ENCODE measurements around the gene VGF.
A peak's percentile ranks its signal among the peaks of the same experiment; 100 is the strongest.
"Not testable (repeated sequence)": the region's sequence is repeated elsewhere in the genome, so short reads cannot be mapped to it uniquely, and the experiment has no call there.

VGF gene

DNA sequence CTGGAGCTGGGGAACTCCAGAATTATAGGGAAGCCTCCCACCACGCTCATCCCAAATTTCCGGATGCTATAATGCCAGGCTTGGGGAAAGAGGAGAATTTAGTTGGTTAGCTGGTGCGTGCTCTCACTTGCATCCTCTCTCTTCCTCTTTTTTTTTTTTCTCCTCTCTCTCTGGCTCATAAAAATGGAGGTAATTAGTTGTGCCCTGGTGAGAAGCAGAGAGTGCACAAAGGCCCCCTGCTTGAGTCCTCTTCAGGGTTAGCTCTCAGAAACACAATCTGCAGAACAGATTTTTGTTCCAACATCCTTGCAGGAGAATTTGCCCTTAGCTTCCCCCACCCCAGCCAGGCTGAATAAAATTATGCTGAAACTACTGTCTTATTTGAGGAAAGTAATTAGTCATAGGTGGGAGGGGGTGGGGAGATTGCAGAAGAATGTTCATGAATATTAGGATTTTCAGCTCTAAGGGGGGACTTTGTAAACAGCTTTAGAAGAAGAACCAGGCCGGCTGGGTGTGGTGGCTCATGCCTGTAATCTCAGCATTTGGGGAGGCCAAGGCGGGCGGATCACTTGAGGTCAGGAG is 30.9 kb downstream of the VGF start:
- DNase-seq = no peak

GRCh38 chr7:101133621-101134398 is 31.6 kb downstream of the VGF start:
- no peak for DNase-seq

GRCh38 chr7:101132626-101133600 is 32.5 kb downstream of the VGF start:
- not testable (repeated sequence) for DNase-seq

DNA sequence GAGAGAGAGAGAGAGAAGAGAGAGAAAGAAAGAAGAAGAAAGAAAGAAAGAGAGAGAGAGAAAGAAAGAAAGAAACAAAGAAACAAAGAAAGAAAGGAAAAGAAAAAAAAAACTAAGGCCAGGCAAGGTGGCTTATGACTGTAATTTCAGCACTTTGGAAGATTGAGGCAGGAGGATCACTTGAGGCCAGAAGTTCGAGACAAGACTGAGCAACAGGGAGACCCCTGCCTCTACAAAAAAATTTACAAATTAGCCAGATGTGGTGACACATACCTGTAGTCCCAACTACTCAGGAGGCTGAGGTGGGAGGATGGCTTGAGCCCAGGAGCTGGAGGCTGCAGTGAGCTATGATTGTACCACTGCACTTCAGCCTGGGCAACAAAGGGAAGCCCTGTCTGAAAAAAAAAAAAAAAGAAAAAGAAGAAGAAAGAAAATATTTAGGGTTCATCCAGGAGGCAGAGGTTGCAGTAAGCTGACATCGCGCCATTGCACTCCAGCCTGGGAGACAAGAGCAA is 35.7 kb downstream of the VGF start:
- no peak for DNase-seq

GRCh38 chr7:101128040-101128834 is 37.1 kb downstream of the VGF start:
- no peak for DNase-seq

GRCh38 chr7:101127460-101128039 is 37.8 kb downstream of the VGF start:
- no peak for DNase-seq

- peak; percentile 71 for DNase-seq
These were observed 38.5 kb downstream of the VGF start, which contains the start of gene SERPINE1 for GRCh38 chr7:101126651-101127459. Gene SERPINE1, plus strand, starts transcription at chr7:101127104. Its CDS starts 1,290 bp downstream, at chr7:101128394.

GRCh38 chr7:101125989-101126650 is 39.2 kb downstream of the VGF start:
- no peak for DNase-seq

- no peak for DNase-seq
These were observed 40.9 kb downstream of the VGF start for GRCh38 chr7:101124376-101125056.

DNA sequence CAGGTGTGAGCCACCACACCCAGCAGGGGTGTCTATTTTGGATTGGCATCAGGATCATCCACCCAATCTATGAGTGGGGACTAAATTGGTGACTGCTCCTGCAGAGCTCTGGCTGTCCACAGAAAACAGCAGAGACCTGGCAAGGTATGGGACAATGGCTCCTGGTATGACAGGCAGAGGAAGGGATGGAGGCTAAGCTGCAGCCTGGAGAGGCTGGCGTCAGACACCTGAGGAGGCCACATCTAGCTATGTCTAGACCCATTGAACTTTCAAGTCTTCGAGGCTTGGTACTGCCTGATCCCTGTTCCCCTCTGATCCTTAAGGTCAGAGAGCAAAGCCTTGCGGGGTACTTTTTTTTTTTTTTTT is 41.7 kb downstream of the VGF start:
- DNase-seq = no peak

- DNase-seq = no peak
These were observed 42.3 kb downstream of the VGF start for GRCh38 chr7:101122933-101123702.

DNA sequence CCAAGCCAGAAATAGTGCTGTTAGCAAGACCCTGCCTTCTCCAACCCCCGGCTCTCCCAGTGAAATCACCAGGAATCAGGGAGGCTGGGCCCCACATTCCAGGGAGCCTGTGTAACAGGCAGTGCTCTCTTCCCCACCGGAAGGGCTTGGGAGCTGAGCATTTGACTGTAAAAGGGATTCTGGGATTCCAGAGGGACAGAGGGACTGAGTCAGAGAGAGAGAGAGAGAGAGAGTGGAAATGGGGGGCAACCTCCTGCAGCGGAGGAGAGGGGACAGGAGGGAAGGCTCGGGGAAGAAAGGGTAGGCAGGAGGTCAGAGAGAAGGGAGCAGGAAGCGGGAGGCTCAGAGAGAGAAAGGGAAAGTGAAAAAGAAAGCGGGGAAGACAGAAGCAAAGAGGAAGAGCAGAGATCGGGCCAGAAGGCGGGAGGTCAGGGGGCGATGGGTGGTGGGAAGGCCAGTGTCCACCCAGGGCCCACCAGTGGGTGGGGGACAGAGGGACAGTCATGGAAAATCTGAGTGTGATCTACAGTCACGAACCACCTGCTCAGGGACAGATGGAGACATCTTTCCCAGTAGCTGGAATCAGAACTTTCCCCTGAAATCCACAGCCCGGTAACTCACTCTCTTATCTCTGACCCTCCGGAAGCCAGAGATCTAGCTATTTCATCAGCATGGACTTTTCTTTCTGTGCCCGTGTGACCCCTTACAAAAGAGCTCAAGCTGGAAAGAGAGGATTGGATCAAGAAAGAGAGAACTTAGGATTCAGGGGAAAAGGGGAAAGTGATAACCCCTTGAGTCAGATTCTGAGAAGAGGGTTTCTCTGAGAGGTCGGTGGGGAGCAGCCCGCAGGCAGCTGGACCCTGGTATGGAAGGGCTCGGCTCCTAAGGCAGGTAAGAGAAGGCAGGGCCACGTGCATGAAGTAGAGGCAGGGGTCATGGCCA is 43.1 kb downstream of the VGF start:
- no peak for DNase-seq

DNA sequence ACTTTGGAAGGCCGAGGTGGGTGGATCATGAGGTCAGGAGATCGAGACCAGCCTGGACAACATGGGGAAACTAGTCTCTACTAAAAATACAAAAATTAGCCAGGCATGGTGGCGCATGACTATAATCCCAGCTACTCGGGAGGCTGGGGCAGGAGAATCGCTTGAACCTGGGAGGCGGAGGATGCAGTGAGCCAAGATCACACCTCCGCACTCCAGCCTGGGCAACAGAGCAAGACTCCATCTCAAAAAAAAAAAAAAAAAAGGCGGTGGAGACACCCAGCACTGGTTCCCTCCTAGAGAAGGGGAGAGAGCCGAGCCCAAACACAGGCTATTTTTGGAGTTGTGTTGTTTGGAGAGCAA is 43.8 kb downstream of the VGF start:
- DNase-seq = not testable (repeated sequence)

DNA sequence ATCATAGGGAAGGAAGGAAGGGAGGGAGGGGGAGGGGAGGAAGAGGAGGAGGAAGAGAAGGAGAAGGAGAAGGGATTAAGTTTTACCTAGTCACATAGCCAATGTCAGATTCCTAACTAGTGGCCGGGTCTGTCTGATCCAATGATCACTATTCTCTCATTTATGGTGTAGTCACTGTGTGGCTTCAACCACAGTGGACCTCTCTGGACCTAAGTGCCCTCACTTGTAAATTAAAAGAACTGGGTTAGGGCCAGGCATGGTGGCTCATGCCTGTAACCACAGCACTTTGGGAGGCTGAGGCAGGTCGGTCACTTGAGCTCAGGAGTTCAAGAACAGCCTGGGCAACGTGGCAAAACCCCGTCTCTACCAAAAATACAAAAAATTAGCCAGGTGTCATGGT is 45.1 kb downstream of the VGF start:
- no peak for DNase-seq

DNA sequence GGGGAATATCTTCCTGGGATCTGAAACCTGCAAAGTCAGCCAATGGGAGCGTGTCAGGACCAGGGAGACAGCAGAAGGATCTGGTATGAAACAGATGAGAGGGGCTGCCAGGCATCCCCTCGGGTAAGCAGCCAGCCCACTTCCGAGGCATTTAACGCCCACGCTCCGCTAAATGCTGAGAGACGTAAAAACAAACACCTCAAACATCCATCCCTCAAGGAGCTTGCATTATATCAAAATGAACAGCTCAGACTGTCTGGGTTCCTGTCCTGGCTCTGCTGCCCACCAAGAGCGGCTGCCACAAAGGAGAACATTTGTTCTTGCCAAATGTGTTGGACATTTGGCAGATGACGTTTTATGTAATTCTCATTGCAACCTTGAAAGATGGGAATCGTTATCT is 45.5 kb downstream of the VGF start:
- no peak for DNase-seq

DNA sequence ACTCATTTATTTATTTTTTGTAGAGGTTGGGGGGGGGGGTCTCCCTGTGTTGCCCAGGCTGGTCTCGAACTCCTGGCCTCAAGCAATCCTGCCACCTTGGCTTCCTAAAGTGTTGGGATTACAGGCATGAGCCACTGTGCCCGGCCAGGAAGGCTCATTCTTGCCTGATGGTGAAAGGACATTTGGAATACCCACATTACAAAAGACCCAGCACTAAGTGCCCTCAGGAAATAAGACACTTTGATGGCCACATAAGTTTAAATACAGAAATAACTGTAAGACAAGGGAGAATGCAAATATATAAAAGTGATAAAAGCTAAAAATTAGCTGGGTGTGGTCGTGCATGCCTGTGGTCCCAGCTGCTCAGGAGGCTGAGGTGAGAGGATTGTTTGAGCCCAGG is 46.5 kb downstream of the VGF start:
- DNase-seq = no peak

DNA sequence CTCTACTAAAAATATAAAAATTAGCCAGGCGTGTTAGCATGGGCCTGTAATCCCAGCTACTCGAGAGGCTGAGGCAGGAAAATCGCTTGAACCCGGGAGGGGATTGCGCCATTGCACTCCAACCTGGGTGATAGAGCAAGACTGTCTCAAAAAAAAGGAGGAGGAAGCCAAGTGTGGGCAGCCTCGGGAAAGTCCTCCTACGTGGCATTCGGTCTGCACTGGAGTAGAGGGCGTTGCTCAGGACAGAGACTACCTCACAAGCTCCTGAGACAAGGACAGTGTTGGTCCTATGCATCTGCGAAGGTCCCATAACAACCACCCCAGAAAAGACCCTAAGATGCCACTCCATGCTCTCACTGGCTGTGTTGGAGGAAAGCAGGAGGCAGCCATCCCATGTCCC is 48.5 kb downstream of the VGF start:
- no peak for DNase-seq

DNA sequence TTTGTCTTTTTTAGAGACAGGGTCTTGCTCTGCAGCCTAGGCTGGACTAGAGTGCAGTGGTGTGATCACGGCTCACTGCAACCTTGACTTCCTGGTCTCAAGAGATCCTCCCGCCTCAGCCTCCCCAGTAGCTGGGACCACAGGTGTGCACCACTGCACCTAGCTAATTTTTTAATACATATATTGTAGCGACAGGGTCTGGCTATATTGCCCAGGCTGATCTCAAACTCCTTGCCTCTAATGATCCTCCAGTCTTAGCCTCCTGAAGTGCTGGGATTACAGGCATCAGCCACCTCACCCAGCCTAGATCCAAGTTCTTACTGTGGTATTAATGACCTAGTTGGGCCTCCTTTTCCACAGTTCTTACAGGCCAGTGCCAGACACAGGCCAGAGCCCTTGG is 50.2 kb downstream of the VGF start:
- no peak for DNase-seq
